H9 (cell line): ENCODE measurements around the gene OR13C3. TPM values are rescaled to one million over a fixed set of nuclear protein-coding genes. Genes with fewer than 3 reads are reported as not detected.
A peak's percentile ranks its signal among the peaks of the same experiment; 100 is the strongest.
"Not testable (repeated sequence)": the region's sequence is repeated elsewhere in the genome, so short reads cannot be mapped to it uniquely, and the experiment has no call there.

Source experiments
- DNase-seq: peaks from one replicate; pipeline ENCODE4 v3.0.0-alpha.2; 2017
- H2AFZ ChIP-seq: one replicate; pipeline ENCODE4 v1.6.1; 2013; ENCODE audit warnings: mild to moderate bottlenecking, low read length, control low read depth, moderate library complexity
- H2AK5ac ChIP-seq: 2 replicates; pipeline ENCODE4 v1.6.1; 2013; ENCODE audit warnings: low read length, control low read depth, mixed read lengths; ENCODE audit not compliant: insufficient read length
- H2BK120ac ChIP-seq: one replicate; pipeline ENCODE4 v1.6.1; 2013; ENCODE audit warnings: low read depth, mild to moderate bottlenecking, low read length, control low read depth, inconsistent platforms; ENCODE audit not compliant: poor library complexity, severe bottlenecking
- H2BK12ac ChIP-seq: 2 replicates; pipeline ENCODE4 v1.6.1; 2013; ENCODE audit warnings: low read length, control low read depth, mixed read lengths, low read depth; ENCODE audit not compliant: insufficient read length
- H2BK15ac ChIP-seq: 2 replicates; pipeline ENCODE4 v1.6.1; 2013; ENCODE audit warnings: low read depth, low read length, control low read depth
- H2BK20ac ChIP-seq: one replicate; pipeline ENCODE4 v1.6.1; 2013; ENCODE audit warnings: low read depth, mild to moderate bottlenecking, low read length, control low read depth, inconsistent platforms; ENCODE audit not compliant: poor library complexity, severe bottlenecking
- H2BK5ac ChIP-seq: 2 replicates; pipeline ENCODE4 v1.6.1; 2013; ENCODE audit warnings: low read length, control low read depth, mixed read lengths; ENCODE audit not compliant: insufficient read length
- H3K14ac ChIP-seq: 2 replicates; pipeline ENCODE4 v1.6.1; 2013; ENCODE audit warnings: low read length, control low read depth; ENCODE audit not compliant: insufficient read depth
- H3K18ac ChIP-seq: 2 replicates; pipeline ENCODE4 v1.6.1; 2013; ENCODE audit warnings: low read depth, mild to moderate bottlenecking, mixed read lengths, low read length, control low read depth; ENCODE audit not compliant: insufficient read length
- H3K23ac ChIP-seq: 2 replicates; pipeline ENCODE4 v1.6.1; 2013; ENCODE audit warnings: low read length, control low read depth, mixed read lengths, low read depth; ENCODE audit not compliant: insufficient read length
- H3K23me2 ChIP-seq: 2 replicates; pipeline ENCODE4 v1.6.1; 2013; ENCODE audit warnings: low read depth, mild to moderate bottlenecking, mixed read lengths, low read length, control low read depth; ENCODE audit not compliant: insufficient read length, poor library complexity, severe bottlenecking
- H3K27ac ChIP-seq: 2 replicates; pipeline ENCODE4 v1.5.1; 2013; ENCODE audit warnings: low read length, control low read depth, mixed read lengths, low read depth; ENCODE audit not compliant: insufficient read length
- H3K27me3 ChIP-seq: 2 replicates; pipeline ENCODE4 v1.6.1; 2013; ENCODE audit warnings: low read length, control low read depth, inconsistent platforms; ENCODE audit not compliant: insufficient read depth
- H3K4ac ChIP-seq: 2 replicates; pipeline ENCODE4 v1.6.1; 2013; ENCODE audit warnings: low read depth, mild to moderate bottlenecking, control low read depth, inconsistent platforms, low read length, moderate library complexity
- H3K4me1 ChIP-seq: 2 replicates; pipeline ENCODE4 v1.6.1; 2013; ENCODE audit warnings: low read length, control low read depth, inconsistent platforms; ENCODE audit not compliant: insufficient read depth
- H3K4me2 ChIP-seq: 2 replicates; pipeline ENCODE4 v1.6.1; 2013; ENCODE audit warnings: low read length, control low read depth, mixed read lengths; ENCODE audit not compliant: insufficient read length, insufficient read depth
- H3K56ac ChIP-seq: 2 replicates; pipeline ENCODE4 v1.6.1; 2013; ENCODE audit warnings: low read depth, mild to moderate bottlenecking, mixed read lengths, low read length, control low read depth; ENCODE audit not compliant: insufficient read length
- H3K79me1 ChIP-seq: 2 replicates; pipeline ENCODE4 v1.6.1; 2013; ENCODE audit warnings: low read depth, mild to moderate bottlenecking, moderate library complexity, low read length, control low read depth, inconsistent platforms; ENCODE audit not compliant: insufficient read depth, poor library complexity, severe bottlenecking
- H3K79me2 ChIP-seq: 2 replicates; pipeline ENCODE4 v1.6.1; 2013; ENCODE audit warnings: low read length, control low read depth, inconsistent platforms; ENCODE audit not compliant: insufficient read depth
- H3K9ac ChIP-seq: 2 replicates; pipeline ENCODE4 v1.6.1; 2013; ENCODE audit warnings: low read length, control low read depth, mixed read lengths; ENCODE audit not compliant: insufficient read length; ENCODE audit errors: extremely low read depth
- H3K9me3 ChIP-seq: one replicate; pipeline ENCODE4 v1.6.1; 2013; ENCODE audit warnings: low read depth, low read length, inconsistent platforms; ENCODE audit not compliant: control insufficient read depth
- H3T11ph ChIP-seq: one replicate; pipeline ENCODE4 v1.6.1; 2013; ENCODE audit warnings: mild to moderate bottlenecking, low read length, control low read depth, inconsistent platforms
- H4K20me1 ChIP-seq: one replicate; pipeline ENCODE4 v1.6.1; 2013; ENCODE audit not compliant: control insufficient read depth, insufficient read length, insufficient read depth
- H4K5ac ChIP-seq: 2 replicates; pipeline ENCODE4 v1.6.1; 2013; ENCODE audit warnings: low read depth, mild to moderate bottlenecking, mixed read lengths, low read length, control low read depth; ENCODE audit not compliant: insufficient read length
- H4K8ac ChIP-seq: replicated peaks from 2 replicates; pipeline ENCODE4 v1.6.1; 2013; ENCODE audit warnings: low read length, control low read depth, mixed read lengths, low read depth; ENCODE audit not compliant: insufficient read length
- H4K91ac ChIP-seq: 2 replicates; pipeline ENCODE4 v1.6.1; 2013; ENCODE audit warnings: low read depth, mild to moderate bottlenecking, moderate library complexity, mixed read lengths, low read length, control low read depth; ENCODE audit not compliant: insufficient read length
- H3K27ac Mint-ChIP-seq, 3 experiments: 2 replicates in 2 of 3; 3 replicates in 1 of 3; pipeline ENCODE4 v1.8.0; 2020 to 2021; ENCODE audit warnings: mixed read lengths in 3 of 3, mild to moderate bottlenecking in 1 of 3, moderate library complexity in 1 of 3
- H3K27me3 Mint-ChIP-seq: 2 replicates; pipeline ENCODE4 v1.8.0; 2021; ENCODE audit warnings: low read depth, mild to moderate bottlenecking, moderate library complexity, mixed read lengths
- H3K36me3 Mint-ChIP-seq, 3 experiments: 2 replicates in 2 of 3; 3 replicates in 1 of 3; pipeline ENCODE4 v1.8.0; 2020 to 2021; ENCODE audit warnings: low read depth in 3 of 3, mixed read lengths in 3 of 3; ENCODE audit not compliant: insufficient read depth in 1 of 3
- H3K4me1 Mint-ChIP-seq, 2 experiments: 2 replicates each; pipeline ENCODE4 v1.8.0; 2020; ENCODE audit warnings: mixed read lengths in 2 of 2
- H3K4me3 Mint-ChIP-seq, 2 experiments: 2 replicates in 1 of 2; 3 replicates in 1 of 2; pipeline ENCODE4 v1.8.0; 2020 to 2021; ENCODE audit warnings: mild to moderate bottlenecking in 2 of 2, mixed read lengths in 2 of 2, moderate library complexity in 1 of 2
- H3K9me3 Mint-ChIP-seq, 2 experiments: 2 replicates in 1 of 2; 3 replicates in 1 of 2; pipeline ENCODE4 v1.8.0; 2020; ENCODE audit warnings: mild to moderate bottlenecking in 2 of 2, mixed read lengths in 2 of 2, moderate library complexity in 1 of 2
- WGBS: extraction: QIAGEN DNeasy Blood & Tissue Kit; methylation state at CpG from one replicate; pipeline ENCODE4 v1.1.7; 2013; ENCODE audit warnings: missing lambda C conversion rate, low lambda C conversion rate, mixed read lengths; ENCODE audit not compliant: insufficient read length; ENCODE audit errors: extremely low coverage; 5-methylcytosine and 5-hydroxymethylcytosine counted together
- total RNA-seq: library from RNA; stranded (reverse); gene quantifications from 2 replicates; pipeline ENCODE4 v1.2.1, GENCODE V29; 2021
- TF ChIP-seq, protein P1 (sequence below): fragments of 200-600 bp; sonication (generic); conservative IDR thresholded peaks from 3 replicates; pipeline ENCODE4 v1.8.0; 2021; ENCODE audit warnings: antibody characterized with exemption, mild to moderate bottlenecking

OR13C3 gene
- total RNA-seq, 1 experiment from 2014 or later = not detected

DNA sequence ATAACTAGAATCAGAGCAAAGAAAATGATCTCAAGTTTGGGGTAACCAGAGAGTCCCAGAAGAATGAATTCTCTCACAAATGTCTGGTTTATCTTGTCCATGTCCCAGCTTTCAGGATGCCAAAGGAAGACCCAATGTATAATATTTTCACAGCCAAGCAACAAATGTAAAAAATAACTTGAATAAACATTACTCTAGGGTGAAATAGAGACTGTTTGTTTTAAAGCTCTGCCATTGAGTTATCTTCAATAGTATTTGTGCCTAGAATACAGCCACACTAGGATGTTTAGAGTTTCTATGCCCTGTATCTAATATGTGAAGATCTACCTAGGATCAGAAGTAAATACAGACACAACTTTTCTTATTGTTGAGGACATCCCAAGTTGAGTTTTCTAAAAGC lies 9.5 kb downstream of the OR13C3 start, which contains the start of gene OR13C4:
Gene OR13C4 (minus strand): TSS at position 101 of the 400 bp plus-strand sequence. CDS start 0 bp downstream, at position 101.
- peaks cover 7 to 11% of the 10 kb centered on the region in 2 experiments; a peak in 2 of 5 replicates for H3K9me3 Mint-ChIP-seq
- no peak within 1 kb of the TSS for H4K91ac ChIP-seq
- no peak within 1 kb of the TSS for H3K27ac ChIP-seq
- TF ChIP-seq, protein P1, sequence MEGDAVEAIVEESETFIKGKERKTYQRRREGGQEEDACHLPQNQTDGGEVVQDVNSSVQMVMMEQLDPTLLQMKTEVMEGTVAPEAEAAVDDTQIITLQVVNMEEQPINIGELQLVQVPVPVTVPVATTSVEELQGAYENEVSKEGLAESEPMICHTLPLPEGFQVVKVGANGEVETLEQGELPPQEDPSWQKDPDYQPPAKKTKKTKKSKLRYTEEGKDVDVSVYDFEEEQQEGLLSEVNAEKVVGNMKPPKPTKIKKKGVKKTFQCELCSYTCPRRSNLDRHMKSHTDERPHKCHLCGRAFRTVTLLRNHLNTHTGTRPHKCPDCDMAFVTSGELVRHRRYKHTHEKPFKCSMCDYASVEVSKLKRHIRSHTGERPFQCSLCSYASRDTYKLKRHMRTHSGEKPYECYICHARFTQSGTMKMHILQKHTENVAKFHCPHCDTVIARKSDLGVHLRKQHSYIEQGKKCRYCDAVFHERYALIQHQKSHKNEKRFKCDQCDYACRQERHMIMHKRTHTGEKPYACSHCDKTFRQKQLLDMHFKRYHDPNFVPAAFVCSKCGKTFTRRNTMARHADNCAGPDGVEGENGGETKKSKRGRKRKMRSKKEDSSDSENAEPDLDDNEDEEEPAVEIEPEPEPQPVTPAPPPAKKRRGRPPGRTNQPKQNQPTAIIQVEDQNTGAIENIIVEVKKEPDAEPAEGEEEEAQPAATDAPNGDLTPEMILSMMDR = no peak
- H3K23me2 ChIP-seq = no peaks in the 10 kb centered on the region
- no peak within 1 kb of the TSS for H3K4me3 Mint-ChIP-seq
- H3K4ac ChIP-seq = no peak within 1 kb of the TSS
- H3K9ac ChIP-seq = no peak within 1 kb of the TSS
- H3T11ph ChIP-seq = no peak within 1 kb of the TSS
- no peak within 1 kb of the TSS for H2BK5ac ChIP-seq
- no peak within 1 kb of the TSS for H3K56ac ChIP-seq
- H3K27ac Mint-ChIP-seq = no peak within 1 kb of the TSS
- no peak within 1 kb of the TSS for H2BK120ac ChIP-seq
- no peaks in the 10 kb centered on the region for H3K27me3 Mint-ChIP-seq
- H3K36me3 Mint-ChIP-seq = 0 out of 7 replicates have a peak, but pooled peaks cover 0 to 2% (median 0%) of the 10 kb centered on the region in 3 experiments
- no peak within 1 kb of the TSS for H3K14ac ChIP-seq
- no peak within 1 kb of the TSS for H3K18ac ChIP-seq
- no peak within 1 kb of the TSS for H2AFZ ChIP-seq
- no peak within 1 kb of the TSS for H2BK20ac ChIP-seq
- H4K5ac ChIP-seq = no peak within 1 kb of the TSS
- H3K23ac ChIP-seq = no peak within 1 kb of the TSS
- H2AK5ac ChIP-seq = no peak within 1 kb of the TSS
- H3K4me1 ChIP-seq = no peaks in the 10 kb centered on the region
- H3K27me3 ChIP-seq = no peaks in the 10 kb centered on the region
- no peak within 1 kb of the TSS for H4K8ac ChIP-seq
- H2BK15ac ChIP-seq = no peak within 1 kb of the TSS
- DNase-seq = no peak
- no peaks in the 10 kb centered on the region for H3K79me1 ChIP-seq
- no peaks in the 10 kb centered on the region for H3K79me2 ChIP-seq
- peaks cover 1% of the 10 kb centered on the region in 2 experiments for H3K4me1 Mint-ChIP-seq
- no peaks in the 10 kb centered on the region for H3K9me3 ChIP-seq
- no peaks in the 10 kb centered on the region for H4K20me1 ChIP-seq
- no peak within 1 kb of the TSS for H3K4me2 ChIP-seq
- H2BK12ac ChIP-seq = no peak within 1 kb of the TSS

DNA sequence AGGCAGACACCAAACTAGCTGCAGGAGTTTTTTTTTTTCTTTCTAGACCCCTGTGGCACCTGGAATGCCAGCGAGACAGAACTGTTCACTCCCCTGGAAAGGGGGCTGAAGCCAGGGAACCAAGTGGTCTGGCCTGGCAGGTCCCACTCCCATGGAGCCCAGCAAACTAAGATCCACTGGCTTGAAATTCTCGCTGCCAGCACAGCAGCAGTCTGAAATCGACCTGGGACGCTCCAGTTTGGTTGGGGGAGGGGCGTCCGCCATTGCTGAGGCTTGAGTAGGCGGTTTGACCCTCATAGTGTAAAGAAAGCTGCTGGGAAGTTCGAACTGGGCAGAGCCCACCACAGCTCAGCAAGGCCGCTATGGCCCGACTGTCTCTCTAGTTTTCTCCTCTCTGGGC lies 16.4 kb downstream of the OR13C3 start:
- not testable (repeated sequence) for H3K79me1 ChIP-seq, H3T11ph ChIP-seq, H3K4me3 Mint-ChIP-seq, H3K23ac ChIP-seq, H2AFZ ChIP-seq, H4K20me1 ChIP-seq, H3K4me1 Mint-ChIP-seq, H4K8ac ChIP-seq, H2BK20ac ChIP-seq, H3K9me3 ChIP-seq, H3K9me3 Mint-ChIP-seq, H3K18ac ChIP-seq, H4K91ac ChIP-seq, H3K79me2 ChIP-seq, H4K5ac ChIP-seq, H3K4me2 ChIP-seq, H3K23me2 ChIP-seq, H2AK5ac ChIP-seq, H3K27me3 Mint-ChIP-seq, H3K4ac ChIP-seq, H2BK120ac ChIP-seq, H3K4me1 ChIP-seq, H3K9ac ChIP-seq, H3K14ac ChIP-seq, H3K27ac ChIP-seq, H3K56ac ChIP-seq, H3K36me3 Mint-ChIP-seq, H2BK5ac ChIP-seq, H2BK12ac ChIP-seq, H3K27me3 ChIP-seq, H2BK15ac ChIP-seq, DNase-seq
- no CpG with 5 or more reads among the region's 10 CpGs for WGBS
- peak overlapping the region in 1 of 3 experiments; percentile 53; a peak in 1 of 7 replicates for H3K27ac Mint-ChIP-seq
